Kidney (tissue), 14 donors: ENCODE data around the gene F13B. TPM values are rescaled to one million over a fixed set of nuclear protein-coding genes. Genes with fewer than 3 reads are reported as not detected.
"Not testable (repeated sequence)": the region's sequence is repeated elsewhere in the genome, so short reads cannot be mapped to it uniquely, and the experiment has no call there.

ENCODE experiments used
- DNase-seq, 5 donors: peaks; one replicate each; pipeline ENCODE4 v3.0.0-alpha.2; 2013 to 2020
- FAIRE-seq: peaks from 2 replicates; lab custom pipeline; 2012; peaks lifted over from hg19 to GRCh38; lab: Jason Lieb, UNC
- H3K27ac ChIP-seq, 2 donors: one replicate each; pipeline ENCODE4 v1.7.0; 2013; ENCODE audit warnings: low read depth in 2 of 2, low read length in 2 of 2, inconsistent platforms in 1 of 2
- H3K27me3 ChIP-seq: one replicate; pipeline ENCODE4 v1.7.1; 2013; ENCODE audit warnings: low read length, inconsistent platforms; ENCODE audit not compliant: control insufficient read depth, insufficient read depth
- H3K36me3 ChIP-seq, 3 donors: one replicate each; pipeline versions ENCODE4 v1.7.0 to v1.7.1; 2013; ENCODE audit warnings: low read length in 3 of 3, control low read depth in 1 of 3, inconsistent platforms in 1 of 3; ENCODE audit not compliant: insufficient read depth in 3 of 3, control insufficient read depth in 2 of 3
- H3K4me1 ChIP-seq, 3 donors: one replicate each; pipeline versions ENCODE4 v1.7.0 to v1.7.1; 2013; ENCODE audit warnings: low read length in 3 of 3, inconsistent platforms in 1 of 3, low read depth in 1 of 3; ENCODE audit not compliant: control insufficient read depth in 2 of 3, insufficient read depth in 2 of 3
- H3K4me3 ChIP-seq, 3 donors: one replicate each; pipeline versions ENCODE4 v1.7.0 to v1.8.1; 2013; ENCODE audit warnings: low read length in 3 of 3, control low read depth in 1 of 3, inconsistent platforms in 1 of 3
- H3K9ac ChIP-seq, 3 donors: one replicate each; pipeline versions ENCODE4 v1.7.0 to v1.7.1; 2013; ENCODE audit warnings: low read length in 3 of 3, control low read depth in 1 of 3, inconsistent platforms in 1 of 3
- H3K9me3 ChIP-seq, 3 donors: one replicate each; pipeline versions ENCODE4 v1.7.0 to v1.7.1; 2013; ENCODE audit warnings: low read length in 3 of 3, control low read depth in 1 of 3, inconsistent platforms in 1 of 3; ENCODE audit not compliant: control insufficient read depth in 2 of 3, insufficient read depth in 1 of 3
- CTCF ChIP-seq: IDR thresholded peaks from 3 replicates; pipeline ENCODE4 v1.5.1; 2012; ENCODE audit warnings: mild to moderate bottlenecking, moderate library complexity, borderline replicate concordance; ENCODE audit not compliant: insufficient read depth; ENCODE audit errors: extremely low read depth
- intact Hi-C: fragments of 100-400 bp; cut with DNase I; formaldehyde crosslinking; loops from one replicate; pipeline ENCODE4 v1.11.1; 2022
- polyA plus RNA-seq: library from polyadenylated mRNA; stranded (reverse); fragments of 350-450 nt; fragmentation: Illumina TruSeq; extraction: RNeasy Lipid Tissue Mini Kit (QIAGEN cat#74804); gene quantifications from one replicate; pipeline ENCODE4 v1.2.3, GENCODE V29; 2014; ENCODE audit warnings: low read depth, low replicate concordance; ENCODE audit not compliant: insufficient read depth
- total RNA-seq: library from RNA; stranded (reverse); fragmentation: NEBNext Ultra II Directional; extraction: Animal tissue kit (Norgen Biotek cat#: 25700); gene quantifications from one replicate; pipeline ENCODE4 v1.2.1, GENCODE V29; 2021
- donor health status: control.
- donor health status: control.
- donor health status: control.
- donor health status: control.
- donor health status: control.
- donor health status: DM: yes; HTN: yes; CAD: no.
- donor health status: Normal renal cell carcinoma (clear cell type).

Gene F13B
- total and polyA plus RNA-seq, 2 donors from 2014 or later, result not detected

GRCh38 chr1:197103300-197103699 lies 36.2 kb upstream of the F13B start:
- TF ChIP-seq CTCF, result no peak
- Histone ChIP-seq H3K27me3 (no peaks in the 10 kb centered on the region), H3K9me3 (no peaks in the 10 kb centered on the region), H3K36me3 (no peaks in the 10 kb centered on the region), H3K4me1 (no peaks in the 10 kb centered on the region), H3K27ac (no peak overlapping the region), H3K4me3 (no peak overlapping the region), H3K9ac (no peak overlapping the region)
- intact Hi-C loops, result no loop called here
- DNase-seq, result no peak
- no peak for FAIRE-seq

GRCh38 chr1:197101978-197102377 lies 34.9 kb upstream of the F13B start:
- intact Hi-C loops, result no loop called here
- FAIRE-seq, result no peak

GRCh38 chr1:197100677-197101076 lies 33.6 kb upstream of the F13B start:
- Histone ChIP-seq H3K4me1 (no peaks in the 10 kb centered on the region), H3K9ac (no peak overlapping the region), H3K4me3 (no peak overlapping the region), H3K36me3 (no peaks in the 10 kb centered on the region), H3K27ac (no peak overlapping the region), H3K27me3 (no peaks in the 10 kb centered on the region), H3K9me3 (no peaks in the 10 kb centered on the region)
- DNase-seq, result no peak
- no peak for TF ChIP-seq CTCF
- FAIRE-seq, result no peak
- intact Hi-C loops, result no loop called here

More at GRCh38 chr1:197101978-197102377, 34.9 kb upstream of the F13B start:
- DNase-seq, result no peak
- H3K9me3 ChIP-seq, result no peaks in the 10 kb centered on the region
- H3K27me3 ChIP-seq, result no peaks in the 10 kb centered on the region
- no peaks in the 10 kb centered on the region for H3K36me3 ChIP-seq
- no peak overlapping the region for H3K9ac ChIP-seq
- no peak overlapping the region for H3K27ac ChIP-seq
- TF ChIP-seq CTCF, result no peak
- no peak overlapping the region for H3K4me3 ChIP-seq
- no peaks in the 10 kb centered on the region for H3K4me1 ChIP-seq

GRCh38 chr1:197099444-197099843 lies 32.4 kb upstream of the F13B start:
- TF ChIP-seq CTCF, result no peak
- Histone ChIP-seq H3K4me3 (no peak overlapping the region), H3K27ac (no peak overlapping the region), H3K9me3 (no peaks in the 10 kb centered on the region), H3K27me3 (no peaks in the 10 kb centered on the region), H3K4me1 (no peaks in the 10 kb centered on the region), H3K9ac (no peak overlapping the region), H3K36me3 (no peaks in the 10 kb centered on the region)
- FAIRE-seq (no peak), DNase-seq (no peak)
- intact Hi-C loops, result no loop called here

- H3K9me3 ChIP-seq, H3K4me3 ChIP-seq, H3K27me3 ChIP-seq, H3K27ac ChIP-seq, H3K4me1 ChIP-seq, H3K36me3 ChIP-seq, DNase-seq, intact Hi-C loops, H3K9ac ChIP-seq, FAIRE-seq: not testable (repeated sequence)
These were observed 29.9 kb upstream of the F13B start for GRCh38 chr1:197096971-197097370.
